Gastrocnemius medialis (tissue), 4 donors: ENCODE data around the gene STS.

Source experiments
- POLR2A ChIP-seq, 2 donors: fragments of 450-650 bp; IDR thresholded peaks; one replicate each; pipeline ENCODE4 v1.6.1; 2017; ENCODE audit warnings: antibody characterized with exemption in 2 of 2, mild to moderate bottlenecking in 2 of 2, moderate library complexity in 2 of 2
- TF ChIP-seq, protein P1 (sequence below), 5 experiments: fragments of 450-650 bp in 3 of 5; fragments of 200-600 bp in 2 of 5; sonication (generic) in 2 of 5; IDR thresholded peaks in 4 of 5; conservative IDR thresholded peaks in 1 of 5; 1 replicate in 4 of 5; 2 replicates in 1 of 5; pipeline ENCODE4 v1.5.1; 2016 to 2019; ENCODE audit warnings: antibody characterized with exemption in 5 of 5, mild to moderate bottlenecking in 3 of 5, moderate library complexity in 3 of 5

GRCh38 chrX:7102119-7102518 lies 45.4 kb upstream of the STS start:
- TF ChIP-seq, protein P1, sequence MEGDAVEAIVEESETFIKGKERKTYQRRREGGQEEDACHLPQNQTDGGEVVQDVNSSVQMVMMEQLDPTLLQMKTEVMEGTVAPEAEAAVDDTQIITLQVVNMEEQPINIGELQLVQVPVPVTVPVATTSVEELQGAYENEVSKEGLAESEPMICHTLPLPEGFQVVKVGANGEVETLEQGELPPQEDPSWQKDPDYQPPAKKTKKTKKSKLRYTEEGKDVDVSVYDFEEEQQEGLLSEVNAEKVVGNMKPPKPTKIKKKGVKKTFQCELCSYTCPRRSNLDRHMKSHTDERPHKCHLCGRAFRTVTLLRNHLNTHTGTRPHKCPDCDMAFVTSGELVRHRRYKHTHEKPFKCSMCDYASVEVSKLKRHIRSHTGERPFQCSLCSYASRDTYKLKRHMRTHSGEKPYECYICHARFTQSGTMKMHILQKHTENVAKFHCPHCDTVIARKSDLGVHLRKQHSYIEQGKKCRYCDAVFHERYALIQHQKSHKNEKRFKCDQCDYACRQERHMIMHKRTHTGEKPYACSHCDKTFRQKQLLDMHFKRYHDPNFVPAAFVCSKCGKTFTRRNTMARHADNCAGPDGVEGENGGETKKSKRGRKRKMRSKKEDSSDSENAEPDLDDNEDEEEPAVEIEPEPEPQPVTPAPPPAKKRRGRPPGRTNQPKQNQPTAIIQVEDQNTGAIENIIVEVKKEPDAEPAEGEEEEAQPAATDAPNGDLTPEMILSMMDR (IDR thresholded peaks at IDR 0.05 in 4 of 5, conservative IDR thresholded peaks at IDR 0.05 in 1 of 5), result no peak
- TF ChIP-seq POLR2A (IDR thresholded peaks at IDR 0.05), result no peak
